HG02938 (cell line): Measurements from ENCODE around the gene KANK4.

Source experiments
- ATAC-seq: cut with Tn5 transposase; IDR thresholded peaks from one replicate; pipeline ENCODE4 v1.9.1; 2021; ENCODE audit warnings: mild to moderate bottlenecking, moderate library complexity; ENCODE audit not compliant: unreplicated experiment

Gene KANK4

DNA sequence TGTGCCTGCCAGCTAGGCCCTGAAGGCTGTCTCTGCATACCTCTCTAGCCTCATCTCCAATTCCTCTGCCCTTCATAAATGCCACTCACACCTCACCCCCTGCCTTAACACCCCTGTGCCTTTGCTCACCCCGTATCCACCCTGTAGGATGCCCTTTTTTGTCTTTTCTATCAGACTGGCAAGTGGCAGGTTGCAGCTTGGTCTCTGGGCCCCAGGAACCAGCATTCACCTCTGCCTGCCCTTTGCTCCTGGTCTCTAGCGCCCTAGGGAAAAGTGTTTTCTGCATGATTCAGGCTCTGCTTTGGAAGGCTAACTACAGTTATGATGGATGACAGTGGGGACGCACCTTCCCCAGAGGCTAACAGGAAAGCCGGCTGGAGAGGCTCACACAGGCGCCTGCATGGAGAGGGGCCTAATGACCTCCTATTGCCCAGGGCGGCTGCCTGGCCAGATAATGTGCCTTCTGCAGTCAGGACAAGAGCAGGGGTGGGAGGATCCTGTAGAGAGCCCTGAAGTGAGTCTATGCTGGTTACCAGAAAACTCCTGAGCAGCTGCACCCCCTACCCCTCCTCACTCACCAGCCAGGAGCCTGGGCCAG is 11.2 kb downstream of the KANK4 start:
- no peak for ATAC-seq

DNA sequence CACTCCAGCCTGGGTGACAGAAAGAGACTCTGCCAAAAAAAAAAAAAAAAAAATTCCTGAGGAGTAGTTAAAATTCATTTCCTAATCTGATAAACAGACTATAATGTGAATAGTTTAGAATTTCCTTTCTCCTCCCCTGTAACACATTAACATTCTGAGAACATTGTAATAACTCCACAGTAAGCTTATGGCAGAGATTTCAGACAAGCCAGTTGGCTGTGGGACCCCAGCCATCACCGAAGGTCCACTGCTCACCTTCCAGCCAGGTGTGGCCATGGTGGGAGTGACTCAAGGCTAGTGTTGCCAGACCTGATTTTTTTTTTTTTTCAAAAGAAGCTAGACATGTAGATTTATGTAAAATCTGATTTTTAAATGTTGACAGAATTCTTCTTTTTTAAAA is 11.8 kb downstream of the KANK4 start:
- no peak for ATAC-seq

DNA sequence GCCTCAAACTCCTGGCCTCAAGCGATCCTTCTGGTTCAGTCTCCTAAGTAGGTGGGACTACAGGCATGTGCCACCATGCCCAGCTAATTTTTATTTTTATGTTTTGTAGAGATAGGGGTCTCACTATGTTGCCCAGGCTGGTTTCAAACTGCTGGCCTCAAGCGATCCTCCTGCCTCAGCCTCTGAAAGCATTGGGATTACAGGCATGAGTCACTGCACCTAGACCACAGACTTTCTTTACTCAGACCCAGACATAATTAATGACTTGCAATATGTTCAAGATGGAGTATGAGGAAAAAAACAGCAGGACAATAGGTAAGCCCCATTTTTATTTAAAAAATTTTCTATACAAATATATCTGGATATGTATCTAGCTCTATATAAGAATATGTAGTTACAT is 13.2 kb downstream of the KANK4 start:
- no peak for ATAC-seq

DNA sequence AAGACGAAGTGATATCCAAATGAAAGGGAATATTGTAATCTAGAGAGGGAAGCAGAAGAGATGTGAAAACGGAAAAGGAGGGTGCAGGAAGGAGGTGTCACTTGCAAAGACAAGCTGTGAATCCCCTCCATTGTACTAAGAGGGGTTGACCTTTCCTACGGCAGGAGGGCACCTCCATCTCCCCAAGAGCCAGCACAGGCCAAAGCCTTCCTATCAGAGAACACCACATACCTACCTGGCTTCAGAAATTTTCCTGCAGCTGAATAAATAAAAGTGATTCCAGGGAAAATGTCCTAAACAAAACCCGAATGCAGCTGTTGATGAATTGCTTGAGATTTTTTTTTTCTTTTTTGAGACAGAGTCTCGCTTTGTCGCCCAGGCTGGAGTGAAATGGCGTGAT is 14.3 kb downstream of the KANK4 start:
- no peak for ATAC-seq

DNA sequence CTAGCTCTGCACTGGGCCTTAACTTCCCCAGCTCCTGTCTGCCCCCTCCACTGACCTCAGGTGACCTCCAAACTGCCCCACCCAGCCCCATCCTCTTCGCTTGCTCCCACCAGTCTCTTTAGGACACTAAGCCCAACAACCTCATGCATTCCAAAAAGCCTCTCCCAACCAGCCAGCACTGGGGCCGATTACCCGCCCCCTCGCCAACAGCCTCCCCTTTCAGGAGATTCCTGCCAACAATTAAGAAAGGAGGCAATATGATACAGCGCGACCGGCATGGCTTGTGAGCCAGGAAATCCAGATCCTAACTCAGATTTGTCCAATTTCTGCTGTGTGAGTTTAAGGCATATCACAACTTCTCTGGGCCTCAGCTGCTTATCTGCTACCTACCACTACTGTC is 14.7 kb downstream of the KANK4 start:
- ATAC-seq, result no peak

DNA sequence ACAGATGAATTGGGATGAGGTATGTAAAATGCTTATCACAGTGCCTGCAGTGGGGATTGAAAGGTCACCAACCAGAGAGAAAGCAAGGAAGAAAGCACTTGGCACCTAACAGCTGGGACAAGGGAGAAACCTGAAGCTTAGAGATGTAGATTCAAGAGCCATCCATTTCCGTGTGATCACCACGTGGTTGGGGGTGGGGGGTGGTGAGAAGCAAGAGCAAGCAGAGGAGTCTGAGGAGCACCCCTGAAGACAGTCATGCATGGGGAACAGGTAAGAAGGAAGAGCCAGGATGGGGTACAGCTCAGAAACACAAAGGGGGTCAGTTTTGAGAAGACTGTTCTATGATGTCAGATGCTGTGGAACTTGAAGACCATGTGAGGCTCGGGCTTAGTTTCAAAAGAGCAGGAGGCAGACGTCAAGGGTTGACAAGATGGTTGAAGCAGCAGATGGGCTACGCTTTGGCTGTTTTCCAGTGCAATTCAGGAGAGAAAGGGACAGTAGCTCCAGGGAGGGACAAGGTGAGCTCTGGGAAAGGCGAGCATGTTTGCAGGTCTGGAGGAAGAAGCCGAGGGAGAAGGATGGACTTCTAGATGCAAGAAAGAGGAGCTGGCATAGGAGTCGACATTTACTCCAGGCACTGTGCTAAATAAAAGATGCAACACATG is 17.4 kb downstream of the KANK4 start:
- ATAC-seq, result no peak

DNA sequence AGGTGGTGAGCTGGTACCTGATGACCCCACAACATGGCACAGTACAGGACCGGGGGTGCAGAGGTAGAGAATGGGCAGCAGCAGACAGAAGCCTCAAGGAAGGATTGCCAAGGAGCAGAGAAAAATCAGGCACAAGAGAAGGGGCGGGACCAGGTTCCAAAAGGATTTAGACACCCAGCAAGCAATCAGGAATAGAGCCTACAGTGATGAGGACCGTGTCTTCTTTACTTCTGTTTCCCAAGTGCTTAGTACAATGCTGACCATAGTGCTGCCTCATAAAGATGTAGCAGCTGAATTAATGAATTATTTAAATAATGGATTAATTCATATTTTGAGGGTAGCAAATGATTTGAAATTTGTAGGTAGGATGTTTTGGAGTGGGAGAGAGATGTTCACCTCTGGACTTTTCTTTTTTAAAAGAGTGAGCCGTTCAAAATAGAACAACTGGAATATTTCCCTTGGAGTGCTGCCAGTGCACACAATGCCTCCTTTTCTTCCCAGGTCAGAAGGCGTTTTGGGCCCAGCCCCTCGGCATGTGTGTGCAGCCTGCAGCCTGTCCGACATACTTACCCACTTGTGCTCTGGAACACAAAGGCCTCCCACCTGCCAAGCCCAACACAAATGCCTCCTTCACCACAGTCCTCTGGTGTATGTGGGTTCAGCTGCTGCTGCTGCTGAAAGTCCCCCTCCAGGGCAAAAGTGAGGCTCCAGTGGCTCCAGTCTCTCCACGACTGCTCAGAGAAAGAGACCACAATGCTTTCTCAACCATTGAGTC is 19.6 kb downstream of the KANK4 start:
- ATAC-seq, result no peak

DNA sequence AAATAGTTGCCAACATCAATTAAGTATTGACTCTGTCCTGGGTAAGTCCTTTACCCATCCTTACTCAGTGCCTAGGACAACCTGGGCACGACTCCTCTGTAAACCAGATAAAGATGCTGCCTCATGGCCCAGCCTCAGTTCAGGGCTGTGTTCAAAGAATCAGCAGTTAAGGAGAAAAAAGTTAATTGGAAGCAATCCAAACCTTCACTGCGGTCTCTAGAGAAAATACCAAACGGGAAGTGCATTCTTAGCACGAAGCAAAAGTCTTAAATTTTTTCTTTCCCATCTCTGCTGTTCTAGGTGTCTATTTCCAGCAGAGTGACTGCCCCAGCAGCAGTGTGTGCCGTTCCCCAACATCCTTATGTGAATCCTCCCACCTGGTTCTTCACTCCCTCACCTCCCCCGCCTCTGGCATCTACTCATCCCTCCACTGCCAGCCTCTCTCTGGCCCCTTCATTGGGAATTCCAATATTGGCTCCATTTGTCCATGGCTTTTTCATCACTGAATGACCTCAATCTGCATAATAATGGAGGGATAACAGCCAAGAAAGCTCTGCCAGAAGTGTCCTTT is 23.2 kb downstream of the KANK4 start:
- peak; percentile 87 for ATAC-seq

DNA sequence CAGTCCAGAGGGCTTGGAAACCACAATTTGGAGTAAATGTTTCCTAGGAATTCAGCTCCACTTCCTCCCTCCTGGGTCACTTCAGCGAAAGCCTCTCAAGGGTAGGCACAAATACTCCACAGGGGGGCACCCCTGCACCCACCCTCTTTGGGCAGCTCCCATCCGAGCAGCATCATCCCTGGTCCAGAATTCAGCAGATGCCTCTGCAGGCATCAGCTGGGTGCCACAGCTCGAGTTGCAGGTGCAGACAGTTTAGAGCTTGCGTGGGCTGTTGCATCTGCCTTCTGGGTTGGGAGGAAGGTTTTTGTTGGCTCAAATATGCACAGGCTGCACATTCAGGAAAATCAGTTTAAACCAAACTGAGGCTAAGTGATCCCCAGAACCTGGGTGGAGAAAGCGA is 25.0 kb downstream of the KANK4 start:
- no peak for ATAC-seq

DNA sequence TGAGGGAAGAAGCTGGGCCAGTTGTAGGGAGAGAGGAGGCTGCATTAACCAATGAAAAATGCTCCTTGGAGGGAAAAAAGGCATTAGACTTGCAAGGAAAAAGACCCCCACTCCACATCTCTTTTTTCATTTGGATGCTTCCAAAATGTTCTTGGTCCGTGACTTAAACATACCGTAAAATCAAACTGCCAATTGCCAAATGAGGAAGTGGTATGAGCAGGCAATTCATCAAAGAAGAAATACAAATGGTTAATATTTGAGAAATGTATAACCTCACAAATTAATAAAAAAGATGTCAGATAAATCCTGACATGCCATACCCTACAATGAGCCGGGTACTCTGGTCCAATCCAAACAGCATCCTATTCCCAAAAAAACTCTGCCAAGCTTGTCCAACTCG is 30.6 kb downstream of the KANK4 start:
- no peak for ATAC-seq

DNA sequence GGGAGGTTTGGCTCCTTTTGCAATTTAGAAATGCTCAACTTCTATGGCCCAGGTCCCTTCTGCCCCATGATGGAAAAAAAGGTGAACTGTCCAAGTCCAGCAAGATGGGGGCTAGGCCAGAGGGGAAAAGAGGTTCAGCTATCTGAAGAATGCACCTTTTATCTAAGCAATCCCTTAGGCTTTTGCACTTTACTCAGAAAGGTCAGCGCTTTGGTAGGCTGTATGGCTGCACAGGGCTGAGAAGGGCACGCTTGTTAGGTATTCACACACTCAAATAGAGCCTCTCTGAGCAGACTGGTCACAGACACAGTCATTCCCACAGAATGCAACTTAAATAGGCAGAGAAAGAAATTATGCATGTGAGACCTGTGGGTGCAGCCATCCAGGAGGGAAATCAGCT is 31.0 kb downstream of the KANK4 start:
- no peak for ATAC-seq

DNA sequence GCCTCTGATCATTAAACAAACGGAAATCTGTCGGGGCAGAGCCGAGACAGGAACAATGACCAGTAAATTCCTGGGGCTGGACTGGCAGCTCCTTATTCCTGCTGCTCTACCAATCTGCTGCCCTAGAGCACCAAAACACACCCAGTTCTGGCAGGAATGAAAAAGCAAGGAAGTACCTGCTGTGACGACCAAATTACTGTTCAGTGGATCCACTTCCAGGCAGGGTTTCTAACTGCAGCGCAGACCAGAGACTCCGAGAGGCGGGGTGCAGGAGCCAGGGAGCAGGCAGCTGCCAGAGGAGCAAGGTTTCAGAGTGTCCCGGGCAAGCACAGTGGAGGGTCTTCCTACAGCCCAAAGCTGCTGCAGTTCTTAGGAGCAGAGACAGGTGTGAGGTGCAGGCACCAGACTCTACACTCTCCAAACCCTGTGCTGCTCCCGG is 32.4 kb downstream of the KANK4 start:
- ATAC-seq, result no peak

DNA sequence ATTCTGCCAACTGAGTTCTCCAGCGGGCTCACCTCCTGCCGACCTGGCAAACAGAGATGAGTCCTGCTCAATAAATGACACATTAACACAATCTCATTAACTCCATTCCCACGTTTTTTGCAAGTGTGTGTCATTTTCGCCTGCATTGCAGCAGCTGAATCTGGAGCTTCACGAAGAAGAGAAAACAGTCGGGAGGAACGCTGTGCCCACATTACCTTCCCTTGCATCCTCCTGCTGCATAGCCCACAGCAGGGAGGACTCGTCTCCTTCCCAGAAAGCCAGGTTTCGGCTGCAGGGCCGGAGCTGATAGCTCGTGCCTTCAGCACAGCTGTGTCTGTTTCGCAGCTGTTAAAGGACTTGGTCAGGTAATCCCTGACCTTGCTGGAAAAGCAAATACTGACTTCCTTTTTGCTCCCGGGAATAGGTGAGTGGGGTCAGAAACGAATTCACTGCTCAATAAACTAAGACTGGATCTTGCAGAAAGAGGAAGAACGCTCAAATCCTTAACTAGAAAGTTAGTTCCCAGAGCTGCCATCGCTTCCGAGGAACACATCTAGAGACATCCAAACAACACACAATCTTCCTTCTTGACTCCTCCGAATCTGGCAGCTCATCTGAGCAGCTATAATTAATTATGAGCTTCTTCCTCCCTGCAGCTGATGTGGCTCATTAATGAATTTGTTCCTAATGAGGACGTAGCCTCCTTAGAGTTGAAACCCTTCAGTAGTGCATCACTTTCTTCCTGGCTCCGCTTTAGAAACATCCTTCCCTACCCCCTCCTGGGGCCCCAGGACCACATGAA is 33.0 kb downstream of the KANK4 start:
- no peak for ATAC-seq

DNA sequence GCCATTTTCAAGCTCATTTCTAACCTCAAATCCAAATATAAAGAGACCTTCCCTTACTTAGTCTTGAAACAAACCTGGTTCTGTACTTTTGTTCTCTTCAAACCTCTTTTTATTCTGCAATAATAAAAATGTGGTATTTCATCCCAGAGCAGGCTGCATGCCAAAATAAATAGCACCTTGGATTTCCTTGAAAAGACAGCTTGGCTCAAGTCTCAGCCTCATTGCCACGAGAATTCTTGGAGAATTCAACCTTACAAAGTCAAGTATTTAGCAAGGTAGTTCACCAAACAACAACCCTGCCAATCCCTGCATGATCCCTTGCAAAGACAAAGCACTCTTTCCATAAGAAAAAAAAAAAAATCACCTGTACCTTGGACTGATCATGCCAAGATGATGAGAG is 33.8 kb downstream of the KANK4 start:
- ATAC-seq, result no peak

DNA sequence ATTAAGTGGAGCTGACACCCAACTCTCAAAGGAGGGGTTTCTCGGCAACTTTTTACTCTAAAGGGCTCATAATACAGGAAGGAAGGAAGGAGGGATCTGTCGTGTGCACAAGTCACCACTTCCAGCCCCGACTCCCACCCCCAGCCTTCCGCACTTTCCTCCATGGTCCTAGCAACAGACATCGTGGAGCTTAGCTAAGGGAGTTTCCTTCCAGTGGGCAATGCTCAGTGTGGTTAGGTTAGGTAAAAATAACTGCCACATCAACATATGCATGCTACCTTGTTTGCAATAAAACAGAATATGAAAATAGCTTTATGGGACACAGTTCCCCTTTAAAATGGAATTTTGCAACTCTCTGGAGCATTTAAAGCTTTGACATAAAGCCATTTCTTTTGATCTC is 35.2 kb downstream of the KANK4 start:
- no peak for ATAC-seq

DNA sequence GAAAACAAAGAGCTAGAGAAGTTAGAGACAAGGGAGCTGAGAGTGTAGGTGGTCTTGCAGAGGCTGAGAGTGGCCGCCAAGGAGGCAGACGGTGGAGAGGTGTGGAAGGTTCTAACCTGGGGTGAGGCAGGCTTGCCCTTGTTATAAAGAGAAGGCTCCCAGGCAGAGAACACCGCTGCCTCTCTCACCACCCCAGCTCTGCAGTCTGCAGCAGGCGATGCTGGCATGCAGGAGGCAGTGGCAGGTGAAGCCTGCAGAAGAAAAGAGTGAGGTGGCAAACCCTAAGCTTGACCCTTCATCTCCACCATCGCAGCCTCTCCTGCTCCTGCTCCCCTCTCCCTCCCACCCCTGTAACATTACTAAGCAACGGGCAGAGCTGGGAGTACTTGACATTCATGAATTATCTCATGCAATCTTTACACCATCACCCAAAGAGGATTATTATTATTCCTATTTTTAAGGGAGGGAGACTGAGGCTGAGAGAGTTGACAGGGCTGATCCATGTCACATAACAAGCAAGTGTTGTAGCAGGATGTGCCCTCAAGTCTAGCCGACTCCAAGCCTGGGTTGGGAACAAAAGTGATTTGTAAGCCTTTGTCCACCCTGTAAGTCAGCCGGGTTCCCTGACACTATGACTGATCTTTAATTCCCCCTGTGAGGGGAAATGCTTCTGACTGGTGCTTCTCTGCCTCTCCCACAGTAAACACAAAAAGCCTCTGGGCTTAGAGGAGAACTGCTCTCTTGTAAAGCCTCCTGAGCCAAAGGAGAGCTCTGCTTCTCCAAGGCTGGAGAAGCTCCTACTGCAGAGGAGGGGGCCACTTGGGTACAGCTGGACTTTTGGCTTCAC is 36.1 kb downstream of the KANK4 start:
- no peak for ATAC-seq

DNA sequence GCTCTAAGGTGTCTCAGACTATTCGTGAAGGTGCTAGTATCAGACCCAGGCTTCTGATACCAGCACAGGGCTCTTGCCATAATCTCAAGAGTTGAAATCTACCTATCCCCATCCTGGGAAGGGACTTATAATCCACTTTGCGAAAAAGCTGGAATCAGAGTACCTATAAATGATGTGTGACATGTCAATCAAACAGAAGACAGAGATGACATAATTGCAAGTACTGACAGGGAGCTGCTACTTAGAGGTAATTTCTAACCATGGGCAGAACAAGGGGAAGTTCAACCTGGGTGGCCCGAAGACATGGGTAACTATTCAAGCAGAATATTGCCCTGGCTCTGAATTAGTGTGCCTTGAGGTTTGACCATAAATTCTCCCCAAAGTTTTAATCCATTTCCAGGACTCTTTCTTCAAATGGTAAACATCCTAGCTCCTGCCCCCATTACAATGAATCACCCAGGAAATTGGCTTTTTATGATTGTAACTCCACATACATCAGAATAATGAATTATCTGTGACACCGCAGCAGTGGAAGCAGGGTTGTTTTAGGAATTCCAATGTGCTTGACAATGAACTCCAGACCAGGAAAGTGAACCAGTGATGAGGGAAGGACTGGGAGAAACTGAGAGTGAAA is 37.2 kb downstream of the KANK4 start:
- ATAC-seq, result no peak

DNA sequence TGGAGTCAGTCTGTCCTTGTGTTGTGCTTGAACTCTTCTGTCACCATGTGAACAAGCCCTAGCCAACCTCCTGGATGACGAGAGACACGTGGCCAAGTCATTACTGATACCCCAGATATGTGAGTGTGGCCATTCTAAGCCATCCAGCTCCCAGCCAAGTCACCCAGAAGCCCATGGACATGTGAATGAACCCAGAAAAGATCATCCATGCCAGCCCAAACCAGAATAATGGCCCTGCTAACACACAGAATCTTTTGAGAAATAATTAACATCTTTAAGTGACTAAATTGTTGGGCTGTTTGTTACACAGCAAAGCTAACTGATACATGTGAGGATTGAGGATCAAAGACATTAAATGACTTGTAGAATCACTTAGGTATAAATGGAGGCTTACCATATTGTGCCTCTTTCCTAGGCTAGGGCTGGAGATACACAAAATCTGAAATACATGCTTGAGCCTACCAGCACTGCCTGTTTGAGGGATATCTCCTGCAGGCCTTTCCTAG is 38.2 kb downstream of the KANK4 start:
- no peak for ATAC-seq

DNA sequence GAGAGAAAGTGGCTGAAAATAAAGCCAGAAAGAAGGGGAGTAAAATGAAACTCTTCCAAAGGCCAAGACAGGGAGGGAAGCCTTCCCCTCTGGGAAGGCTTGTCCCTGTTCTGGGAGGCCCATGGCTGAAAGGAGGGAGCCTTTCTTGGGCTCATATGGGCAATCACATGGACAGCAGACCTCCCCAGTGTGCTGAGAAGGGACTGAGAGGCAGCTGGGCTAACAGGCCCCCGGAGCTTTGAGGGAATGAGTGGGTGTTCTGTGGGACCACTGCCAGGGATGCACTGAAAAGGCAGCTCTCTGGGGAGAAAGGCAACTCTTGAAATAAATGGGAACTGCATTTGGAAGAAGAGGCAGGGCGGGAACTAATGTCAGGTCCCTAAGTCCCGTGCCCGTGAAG is 39.1 kb downstream of the KANK4 start:
- no peak for ATAC-seq

DNA sequence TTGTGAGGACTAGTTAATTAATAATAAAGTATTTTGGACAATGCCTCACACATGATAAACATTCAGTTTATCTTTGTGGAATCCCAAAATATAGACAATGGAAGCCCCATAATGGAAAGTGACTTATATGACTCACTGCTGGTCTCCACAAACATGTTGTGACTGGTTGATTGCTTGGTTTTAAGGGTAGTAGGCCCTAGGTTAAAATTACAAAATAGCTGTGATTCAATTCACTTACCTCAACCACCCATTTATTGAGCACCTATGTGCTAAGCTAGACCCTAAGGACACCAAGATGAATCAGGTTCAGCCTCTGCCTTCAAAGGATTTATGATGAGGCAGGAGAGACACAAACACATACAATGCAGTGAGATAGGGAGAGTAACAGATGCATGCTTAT is 42.4 kb downstream of the KANK4 start:
- no peak for ATAC-seq
